GM18498 (cell line): ENCODE data around the gene LDB3.

Source experiments
- ATAC-seq: cut with Tn5 transposase; IDR thresholded peaks from one replicate; pipeline ENCODE4 v1.9.1; 2021; ENCODE audit warnings: mild to moderate bottlenecking, moderate library complexity; ENCODE audit not compliant: unreplicated experiment

LDB3 gene

DNA sequence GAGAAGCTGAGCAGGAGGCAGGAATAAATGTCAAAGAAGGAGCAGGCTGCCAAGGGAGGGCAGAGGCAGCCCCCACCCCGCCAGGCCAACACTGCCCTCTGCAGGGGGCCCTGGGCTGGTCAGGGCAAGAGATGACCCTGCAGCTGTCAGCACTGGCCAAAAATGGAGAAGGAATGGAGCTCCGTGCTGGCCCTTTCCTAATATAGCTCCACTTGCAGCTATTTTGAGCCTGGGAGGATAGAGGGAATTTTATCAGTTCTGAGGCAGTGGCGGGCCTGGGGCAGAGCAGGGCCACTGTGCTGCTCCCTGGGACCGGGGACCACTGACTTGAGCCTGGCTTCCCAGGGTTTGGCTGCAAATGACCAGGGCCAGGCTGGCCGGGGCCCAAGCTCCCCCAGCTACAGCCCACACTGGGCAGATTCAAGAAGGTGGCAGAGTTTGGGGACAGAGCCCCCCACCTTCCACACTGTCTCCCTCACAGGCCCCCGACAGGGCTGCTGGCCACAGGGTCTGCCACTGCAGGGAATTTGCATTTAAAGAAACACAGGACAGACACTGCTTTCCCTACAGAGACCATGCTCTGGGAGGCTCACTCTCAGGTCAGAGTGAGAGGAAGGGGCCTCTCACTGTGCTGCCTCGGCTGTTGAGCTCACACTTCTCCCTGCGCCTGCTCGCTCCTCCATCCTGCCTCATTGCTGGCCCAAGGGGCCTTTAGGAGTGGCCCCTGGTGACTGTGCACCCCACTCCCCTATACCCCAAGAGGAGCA is 16.2 kb downstream of the LDB3 start:
- no peak for ATAC-seq

DNA sequence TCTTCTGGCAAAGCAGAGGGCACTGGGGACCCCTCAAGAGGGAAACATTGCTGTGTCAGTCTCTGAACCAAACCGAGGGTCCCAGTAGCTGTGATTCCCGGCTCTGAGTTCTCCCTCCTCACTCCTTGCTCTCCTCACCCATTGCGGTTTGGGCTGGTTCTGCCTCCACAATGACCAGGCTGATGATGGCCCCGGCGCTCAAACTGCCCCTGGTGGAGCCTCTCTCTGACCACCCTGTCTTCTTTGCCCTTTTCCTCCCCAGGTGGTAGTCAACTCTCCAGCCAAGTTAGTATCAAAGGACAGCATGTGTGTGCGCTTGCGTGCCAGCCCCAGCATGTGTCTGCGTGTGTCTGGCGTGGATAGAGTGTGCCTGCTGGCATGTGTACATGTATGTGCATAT is 17.1 kb downstream of the LDB3 start:
- ATAC-seq: no peak

DNA sequence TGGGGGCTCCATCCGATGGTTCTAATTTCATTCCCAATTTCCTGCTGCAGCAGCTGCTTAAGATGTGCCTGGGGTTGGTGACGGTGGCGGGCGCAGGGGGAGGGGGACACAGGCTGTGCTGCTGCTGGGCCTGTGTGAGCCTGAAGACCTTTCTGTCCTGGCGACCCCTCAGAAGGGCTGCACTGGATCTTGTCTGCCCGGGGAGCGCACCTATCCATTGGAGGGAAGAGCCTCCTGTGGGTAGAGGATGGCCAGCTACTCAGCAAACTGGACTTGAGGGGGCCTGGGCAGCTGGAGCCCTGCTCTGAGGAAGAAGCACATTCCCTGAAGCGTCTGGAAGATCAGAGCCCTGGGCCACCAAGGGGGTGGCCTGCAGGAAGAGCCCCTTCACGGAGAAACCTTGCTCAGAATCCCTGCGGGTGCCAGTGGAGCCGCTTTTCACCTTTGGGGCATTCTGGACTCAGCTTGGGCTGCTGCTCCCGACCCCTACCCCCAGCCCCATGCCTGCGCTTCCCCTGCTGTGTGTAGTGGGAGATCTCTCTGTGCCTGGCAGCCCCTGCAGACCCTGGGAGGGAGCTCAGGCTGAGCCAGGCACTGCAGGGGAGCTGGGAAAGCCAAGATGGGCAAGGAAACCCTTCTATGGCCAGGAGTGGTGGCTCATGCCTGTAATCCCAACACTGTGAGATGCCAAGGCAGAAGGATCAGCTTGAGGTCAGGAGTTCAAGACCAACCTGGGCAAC is 17.8 kb downstream of the LDB3 start:
- ATAC-seq: no peak

DNA sequence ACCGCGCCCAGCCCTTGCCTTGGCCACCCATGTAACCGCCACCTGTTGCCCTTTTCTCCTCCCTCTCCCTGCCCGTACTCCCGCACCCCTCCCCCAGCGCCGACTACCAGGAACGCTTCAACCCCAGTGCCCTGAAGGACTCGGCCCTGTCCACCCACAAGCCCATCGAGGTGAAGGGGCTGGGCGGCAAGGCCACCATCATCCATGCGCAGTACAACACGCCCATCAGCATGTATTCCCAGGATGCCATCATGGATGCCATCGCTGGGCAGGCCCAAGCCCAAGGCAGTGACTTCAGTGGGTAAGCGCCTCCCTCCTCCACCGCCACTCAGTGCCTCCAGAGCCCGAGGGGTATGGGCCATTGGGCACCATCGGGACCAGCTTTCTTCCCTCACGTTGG is 18.7 kb downstream of the LDB3 start:
- ATAC-seq: no peak

DNA sequence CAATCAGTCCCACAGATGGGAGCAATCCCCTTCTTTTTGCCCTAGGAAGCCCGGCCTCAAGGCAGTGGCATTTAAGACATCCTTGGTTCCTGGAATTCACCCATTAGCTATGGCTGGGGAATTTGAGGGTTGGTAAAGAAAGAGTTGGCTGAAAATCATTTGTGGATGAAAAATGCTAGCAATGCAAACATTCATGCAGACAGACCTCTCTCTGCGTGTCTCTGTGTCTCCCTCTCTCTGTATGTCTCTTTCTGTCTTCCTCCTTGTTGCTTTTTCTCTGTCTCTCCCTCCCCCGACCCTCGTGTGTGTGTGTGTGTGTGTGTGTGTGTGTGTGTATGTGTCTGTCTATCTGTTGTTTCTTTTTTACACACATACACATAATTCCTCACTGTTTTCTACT is 19.4 kb downstream of the LDB3 start:
- no peak for ATAC-seq

DNA sequence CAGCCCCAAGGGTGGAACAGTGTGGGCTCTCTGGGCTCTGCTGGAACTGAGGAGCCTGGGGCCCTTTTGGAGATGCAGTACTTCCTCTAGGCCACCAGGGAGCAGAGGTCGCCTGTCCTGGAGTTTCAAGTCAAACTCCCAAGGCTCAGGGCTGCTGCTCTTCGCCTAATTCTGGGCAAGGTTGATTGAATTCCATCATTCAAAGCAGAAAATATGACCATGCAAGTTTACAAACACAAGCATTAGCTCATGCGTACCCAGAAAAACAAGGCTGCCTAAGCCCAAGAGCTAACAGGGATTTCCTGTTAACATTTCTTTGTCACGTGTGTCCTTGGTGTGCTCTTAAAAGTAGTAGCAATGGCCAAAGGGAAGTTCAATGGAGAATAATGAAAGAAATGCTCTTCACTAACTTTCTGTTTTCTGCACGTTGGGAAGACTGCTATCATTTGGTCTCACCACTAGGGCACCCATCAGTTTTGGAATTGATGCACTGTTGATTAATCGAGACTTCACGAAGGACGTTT is 20.1 kb downstream of the LDB3 start:
- ATAC-seq: peak; percentile 86

DNA sequence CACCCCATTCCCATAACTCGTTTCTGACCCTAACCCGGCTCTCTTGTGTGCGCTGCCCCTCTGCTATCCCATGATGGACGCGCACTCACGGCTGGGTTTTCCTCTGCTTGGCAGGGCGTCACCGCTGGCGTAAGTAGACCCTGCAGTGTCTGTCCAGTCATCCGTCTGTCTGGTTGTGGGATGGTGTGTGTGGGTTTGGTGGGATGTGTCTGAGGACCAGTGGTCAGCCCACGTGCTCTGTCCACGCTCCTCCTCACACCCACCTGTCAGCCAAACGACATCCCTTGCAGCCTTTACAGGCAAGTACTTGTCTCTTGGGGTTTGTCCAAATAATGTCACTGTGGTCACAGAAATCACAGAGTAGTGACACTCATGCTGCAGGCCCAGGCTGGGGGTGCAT is 20.8 kb downstream of the LDB3 start:
- no peak for ATAC-seq

DNA sequence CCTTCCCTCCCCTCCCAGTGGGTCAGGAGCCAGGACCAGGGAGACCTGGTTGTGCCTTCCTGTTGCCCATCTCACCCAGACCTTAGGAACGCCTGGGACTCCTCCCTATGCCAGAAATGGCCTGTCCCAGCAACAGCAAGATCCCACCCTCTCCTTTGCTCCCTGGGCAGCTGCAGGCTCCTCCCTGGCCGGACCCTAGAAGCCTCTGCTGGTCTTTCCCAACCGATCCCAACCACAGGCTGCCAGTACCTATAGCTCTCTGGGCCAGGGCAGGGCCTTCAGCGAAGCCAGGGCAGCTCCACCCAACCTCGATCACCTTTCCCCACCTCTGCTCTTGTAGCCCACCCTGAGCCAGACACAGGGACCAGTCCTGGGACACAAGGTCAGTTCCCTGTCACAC is 21.9 kb downstream of the LDB3 start:
- ATAC-seq: no peak

DNA sequence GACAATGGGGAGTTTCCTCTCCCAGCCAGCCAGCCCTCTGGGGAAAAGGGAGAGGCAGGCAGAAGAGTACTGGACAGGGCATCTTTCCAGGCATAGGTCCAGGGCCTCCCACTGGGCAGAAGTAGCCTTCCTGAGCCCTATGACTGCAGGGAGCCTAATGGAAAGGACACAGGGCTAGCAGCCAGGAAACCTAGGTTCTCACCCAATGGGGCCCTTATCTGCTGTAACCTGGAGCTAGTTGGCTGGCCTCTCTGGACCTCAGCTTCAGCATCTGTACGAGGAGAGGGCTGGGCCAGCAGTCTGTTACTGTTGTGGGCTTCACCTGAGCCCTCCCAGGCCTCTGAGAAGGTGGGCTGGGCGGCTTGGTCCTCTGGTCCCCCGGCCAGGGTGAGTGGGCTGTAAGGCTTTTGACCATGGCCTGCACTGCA is 22.4 kb downstream of the LDB3 start:
- no peak for ATAC-seq

DNA sequence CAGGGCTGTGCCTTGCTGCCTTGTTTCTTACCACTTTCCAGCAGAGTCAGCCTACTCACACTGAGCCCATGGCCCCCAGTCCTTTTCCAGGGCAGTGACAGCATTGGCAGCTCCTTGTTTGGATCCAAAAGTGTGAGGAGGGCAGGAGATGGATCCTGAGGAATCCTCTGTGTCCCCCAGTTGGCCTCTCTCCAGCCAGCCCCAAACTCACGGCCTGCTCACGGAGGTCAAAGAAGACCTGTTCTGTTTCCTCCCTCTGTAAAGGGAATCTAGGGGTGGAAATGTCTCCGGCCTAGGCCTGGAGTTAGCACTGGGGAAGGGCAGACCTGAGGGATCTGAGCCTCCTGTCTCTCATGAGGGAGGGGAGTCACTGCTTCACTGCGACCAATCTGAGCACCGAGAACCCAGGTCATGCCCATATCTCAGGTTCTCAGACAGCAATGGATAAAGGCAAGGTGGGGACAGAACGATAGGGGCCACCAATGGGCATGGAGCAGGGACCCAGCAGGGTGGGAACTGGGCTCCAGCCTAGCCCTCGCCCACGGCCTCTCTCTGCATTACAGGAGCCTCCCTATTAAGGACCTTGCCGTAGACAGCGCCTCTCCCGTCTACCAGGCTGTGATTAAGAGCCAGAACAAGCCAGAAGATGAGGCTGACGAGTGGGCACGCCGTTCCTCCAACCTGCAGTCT is 23.2 kb downstream of the LDB3 start:
- ATAC-seq: no peak

DNA sequence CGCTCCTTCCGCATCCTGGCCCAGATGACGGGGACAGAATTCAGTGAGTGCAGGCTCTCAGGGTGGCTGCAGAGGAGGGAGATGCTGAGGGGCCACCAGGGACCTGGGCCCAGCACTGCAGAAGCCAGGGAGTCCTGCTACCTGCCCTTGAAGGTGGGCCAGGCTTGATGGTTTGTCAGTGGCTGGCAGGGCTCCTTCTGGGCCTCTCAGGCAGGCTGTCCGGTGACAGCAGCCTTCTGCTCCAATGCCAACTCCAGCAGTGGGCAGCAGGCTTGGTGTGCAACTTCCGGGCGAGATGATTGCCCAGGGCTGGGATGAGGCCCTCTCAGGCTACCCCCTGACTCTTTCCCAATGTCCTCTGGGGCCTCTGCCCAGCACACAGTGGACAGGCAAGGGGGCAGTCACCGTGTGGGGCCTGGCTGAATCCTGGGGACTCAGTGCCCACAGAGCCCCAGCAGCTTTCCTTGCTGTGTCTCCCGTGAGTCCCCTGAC is 23.8 kb downstream of the LDB3 start:
- ATAC-seq: no peak

DNA sequence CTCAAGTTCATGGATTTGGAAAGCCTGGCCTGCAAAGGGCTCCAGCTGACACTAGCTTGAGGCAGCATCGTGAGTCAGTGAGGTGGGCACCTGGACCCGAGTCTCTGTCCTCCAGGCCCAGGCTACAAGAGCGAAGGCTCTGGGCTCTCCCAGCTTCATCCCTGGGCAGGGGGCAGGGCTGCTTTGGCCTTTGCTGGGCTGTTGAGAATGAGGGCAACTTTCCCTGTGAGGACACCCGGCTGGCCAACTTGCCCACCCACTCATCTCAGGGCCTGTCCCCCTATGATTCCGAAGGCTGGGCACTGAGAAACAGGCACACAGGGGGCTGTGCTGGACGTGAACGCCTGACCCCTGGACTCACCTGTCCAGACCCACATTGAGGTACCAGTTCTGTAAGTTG is 24.4 kb downstream of the LDB3 start:
- no peak for ATAC-seq

DNA sequence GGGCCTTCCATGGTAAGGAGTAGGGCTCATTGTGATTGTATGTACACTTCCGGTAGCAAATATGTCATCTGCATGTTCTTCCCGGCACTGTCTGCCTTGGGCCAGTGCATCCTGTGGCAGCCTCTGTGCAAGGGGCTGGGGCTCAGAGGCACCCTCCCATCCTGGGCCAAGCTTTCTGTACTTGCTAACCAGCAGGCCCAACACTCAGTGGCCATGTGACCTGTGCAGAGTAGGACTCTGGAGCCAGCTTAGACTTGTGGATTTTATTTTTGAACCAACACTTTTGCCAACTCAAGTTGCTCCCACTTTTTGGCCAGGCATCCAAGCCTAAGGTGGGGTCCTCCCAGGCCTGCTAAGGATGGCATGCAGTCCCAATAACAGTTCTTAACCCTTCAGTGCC is 25.0 kb downstream of the LDB3 start:
- no peak for ATAC-seq

DNA sequence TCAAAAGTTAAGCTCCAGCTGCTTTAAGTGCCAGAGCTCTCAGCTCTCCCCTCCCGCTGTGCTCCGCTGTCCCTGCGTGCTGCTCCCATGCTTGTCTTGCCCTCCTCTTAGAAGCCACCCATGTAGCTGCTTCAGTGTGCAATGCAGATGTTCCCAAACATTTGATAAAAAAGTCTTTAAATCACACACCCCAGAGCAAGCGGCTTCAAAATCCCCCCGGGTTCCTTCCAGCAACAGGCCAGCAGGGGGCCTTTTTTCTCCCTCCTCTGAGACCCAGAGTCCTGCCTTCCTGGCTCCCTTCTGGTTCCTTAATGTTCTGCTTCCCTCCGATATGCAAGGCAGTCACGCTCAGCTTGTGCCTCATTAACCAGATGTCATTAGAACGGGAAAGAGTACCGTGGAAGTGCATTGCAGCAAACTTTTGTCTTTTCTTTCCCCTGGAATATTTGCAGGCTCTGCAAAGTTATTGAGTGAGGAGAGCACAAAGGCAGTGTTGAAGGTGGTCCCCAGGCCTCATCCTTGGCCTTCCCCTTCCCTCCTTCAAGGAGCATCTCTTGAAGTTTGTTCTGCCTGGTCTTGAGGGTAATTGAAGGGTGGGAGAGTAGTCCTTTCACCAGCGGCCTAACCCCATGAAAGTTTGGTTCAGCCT is 25.5 kb downstream of the LDB3 start:
- ATAC-seq: no peak

DNA sequence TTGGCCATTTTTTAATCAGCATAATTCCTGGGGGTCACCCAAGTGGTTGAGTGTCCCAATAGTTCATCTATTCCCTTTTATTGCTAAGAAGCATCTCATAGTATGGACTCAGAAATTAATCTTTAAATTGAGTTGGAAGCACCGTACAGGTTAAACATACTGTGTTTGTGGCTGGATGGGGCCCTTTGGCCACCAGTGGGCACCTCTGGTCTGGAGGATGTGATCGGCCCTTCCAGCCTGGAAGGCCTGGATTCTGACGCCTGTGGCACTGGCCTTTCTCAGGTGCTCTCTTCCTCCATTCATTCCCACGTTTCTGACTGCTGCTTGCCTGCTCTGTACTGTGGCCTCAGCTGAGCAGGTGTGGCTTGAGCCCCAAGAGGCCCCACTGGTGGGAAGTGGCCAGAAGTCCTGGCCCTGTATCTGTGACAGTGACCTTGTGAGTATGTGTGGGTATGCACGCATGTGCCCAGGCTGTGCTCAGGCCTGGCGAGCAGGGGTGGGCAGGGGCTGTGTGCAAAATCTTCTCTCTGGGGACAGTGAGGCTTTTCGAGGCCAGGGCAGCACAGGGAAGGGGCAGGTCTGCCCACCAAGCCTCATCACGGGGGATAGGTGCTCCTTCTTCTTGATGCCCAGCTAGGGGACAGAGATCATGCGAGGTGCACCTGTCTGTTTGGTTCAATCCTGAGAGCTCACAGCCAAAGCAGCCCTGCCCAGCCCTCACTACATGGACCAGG is 30.1 kb downstream of the LDB3 start:
- no peak for ATAC-seq

DNA sequence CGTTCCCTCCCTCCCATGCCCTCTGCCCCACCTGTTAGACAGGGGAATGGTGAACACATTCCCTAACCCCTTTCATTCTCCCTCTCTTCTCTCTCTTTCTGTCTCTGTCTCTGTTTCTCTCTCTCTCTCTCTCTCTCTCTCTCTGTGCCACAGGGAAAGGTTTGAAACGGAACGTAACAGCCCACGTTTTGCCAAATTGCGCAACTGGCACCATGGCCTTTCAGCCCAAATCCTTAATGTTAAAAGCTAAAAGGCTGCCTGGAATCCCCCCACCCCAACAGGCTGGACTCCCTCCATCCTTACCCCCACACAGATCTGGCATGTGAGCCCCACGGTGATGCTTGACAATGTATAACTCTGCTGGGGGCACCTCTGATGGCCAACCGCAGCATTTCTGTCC is 30.8 kb downstream of the LDB3 start:
- no peak for ATAC-seq

DNA sequence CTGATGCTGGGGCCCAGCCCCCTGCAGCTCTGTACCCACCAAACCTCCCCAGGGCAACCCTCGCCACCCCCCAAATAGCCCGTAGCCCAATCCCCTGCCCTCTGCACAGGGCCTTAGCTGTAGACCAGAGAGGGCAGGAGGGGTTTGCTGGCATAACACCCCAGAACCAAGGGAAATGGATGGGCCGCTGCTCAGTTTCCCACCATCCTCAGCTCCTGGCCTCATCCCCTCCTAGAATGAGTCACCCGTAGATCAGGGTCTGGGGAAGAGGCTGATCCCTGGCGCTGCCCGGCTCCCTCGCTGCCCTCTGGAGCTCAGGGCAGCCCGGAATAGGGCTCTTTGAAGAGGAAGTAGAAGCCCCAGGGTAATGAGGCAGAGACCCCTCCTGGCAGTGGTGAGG is 31.2 kb downstream of the LDB3 start:
- ATAC-seq: no peak

DNA sequence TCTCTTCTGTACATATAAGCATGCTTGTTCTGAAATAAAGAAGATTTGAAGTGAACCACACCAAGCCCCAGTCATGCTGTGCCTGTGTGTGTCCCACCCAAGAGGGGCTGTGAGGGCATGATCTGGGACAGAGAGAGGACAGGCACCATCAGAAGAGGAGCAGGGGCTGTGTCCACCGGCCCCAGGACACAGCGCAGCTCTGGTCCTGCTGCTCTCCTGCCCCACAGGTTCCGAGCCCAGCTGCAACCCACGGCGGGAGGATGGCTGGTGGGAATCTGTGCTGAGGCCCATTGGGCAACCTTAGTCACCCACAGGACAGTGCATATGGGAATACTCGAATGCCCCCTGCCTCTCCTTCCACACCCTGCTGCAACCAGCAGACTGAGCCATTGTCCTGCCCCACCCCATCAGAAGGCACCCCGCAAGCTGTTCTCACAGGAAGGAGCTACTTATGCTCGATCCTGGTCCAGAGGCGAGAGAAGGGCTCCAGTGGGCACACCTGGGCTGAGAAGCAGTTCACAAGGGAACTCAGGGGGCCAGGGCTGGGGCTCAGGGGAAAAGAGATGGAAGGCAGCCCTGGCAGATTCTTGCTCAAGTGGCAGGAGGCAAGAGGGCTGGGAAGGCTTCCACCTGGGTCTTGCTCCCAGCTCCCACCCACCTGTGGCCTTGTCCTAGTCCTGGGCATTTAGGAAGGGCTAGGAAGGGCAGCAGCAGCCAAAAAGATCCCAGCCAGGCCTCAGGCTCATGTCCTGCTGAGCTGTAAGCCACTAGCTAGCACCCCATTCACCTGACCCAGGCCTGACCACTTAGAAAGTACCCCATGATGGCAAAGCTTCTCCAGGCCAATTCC is 31.9 kb downstream of the LDB3 start:
- ATAC-seq: no peak

DNA sequence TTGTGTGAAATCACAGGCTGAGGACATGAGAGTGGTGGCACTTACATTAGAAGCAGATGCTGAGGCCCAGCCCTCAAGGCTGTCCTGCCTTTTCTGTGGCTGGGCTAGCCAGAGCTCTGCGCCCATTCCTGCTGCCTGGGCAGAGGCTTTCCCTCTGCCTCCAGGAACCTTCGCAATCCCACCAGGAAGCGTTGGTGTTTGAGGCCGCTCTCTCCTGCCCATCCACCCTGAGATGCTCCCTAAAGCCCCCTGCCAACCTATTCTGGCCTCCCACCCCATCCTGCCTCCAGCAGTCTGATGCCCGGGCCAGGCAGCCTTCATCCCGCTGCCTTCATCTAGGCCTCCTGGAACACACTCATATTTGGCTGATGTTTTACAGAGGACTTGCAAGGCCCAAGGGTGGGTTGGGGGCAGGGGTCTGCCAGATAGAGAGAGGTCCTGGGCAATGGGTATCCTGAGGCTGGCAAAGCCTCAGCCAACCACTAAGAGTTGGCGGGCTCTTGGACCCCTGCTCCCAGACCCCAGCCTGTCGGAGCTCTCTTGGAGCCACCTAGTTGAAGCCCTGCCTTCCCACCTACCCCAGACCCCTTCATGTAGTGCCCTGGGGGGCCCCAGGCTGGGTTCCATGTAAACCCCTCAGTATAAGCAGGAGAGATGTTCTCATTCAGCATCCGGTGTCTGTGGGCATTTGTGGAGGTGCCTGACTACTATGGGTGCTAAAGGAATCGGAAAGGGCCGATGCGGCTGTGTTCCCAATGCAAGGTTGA is 32.7 kb downstream of the LDB3 start:
- no peak for ATAC-seq
